Endothelial cell (in vitro differentiated cells): Measurements from ENCODE around the gene CFAP46. TPM values are rescaled to one million over a fixed set of nuclear protein-coding genes. Genes with fewer than 3 reads are reported as not detected.

Experiments used
- DNase-seq: peaks from one replicate; pipeline ENCODE4 v3.0.0; 2021; ENCODE audit warnings: low spot score
- H3K27ac Mint-ChIP-seq: one replicate; pipeline ENCODE4 v1.8.0; 2021; ENCODE audit warnings: mixed read lengths, inconsistent platforms; ENCODE audit not compliant: unreplicated experiment
- H3K27me3 Mint-ChIP-seq: one replicate; pipeline ENCODE4 v1.8.0; 2021; ENCODE audit warnings: mild to moderate bottlenecking, moderate library complexity, mixed read lengths, inconsistent platforms; ENCODE audit not compliant: unreplicated experiment
- H3K36me3 Mint-ChIP-seq: one replicate; pipeline ENCODE4 v1.8.0; 2021; ENCODE audit warnings: mild to moderate bottlenecking, low read depth, mixed read lengths, inconsistent platforms; ENCODE audit not compliant: unreplicated experiment
- H3K4me1 Mint-ChIP-seq: one replicate; pipeline ENCODE4 v1.8.0; 2021; ENCODE audit warnings: mild to moderate bottlenecking, mixed read lengths, inconsistent platforms; ENCODE audit not compliant: unreplicated experiment
- H3K4me3 Mint-ChIP-seq: one replicate; pipeline ENCODE4 v1.8.0; 2021; ENCODE audit warnings: mild to moderate bottlenecking, mixed read lengths, inconsistent platforms; ENCODE audit not compliant: unreplicated experiment
- H3K9me3 Mint-ChIP-seq: one replicate; pipeline ENCODE4 v1.8.0; 2021; ENCODE audit warnings: mixed read lengths, inconsistent platforms; ENCODE audit not compliant: unreplicated experiment
- CTCF ChIP-seq: fragments of 200-600 bp; sonication (generic); IDR thresholded peaks from one replicate; pipeline ENCODE4 v1.5.0; 2021; ENCODE audit warnings: antibody characterized with exemption; ENCODE audit not compliant: unreplicated experiment
- total RNA-seq: library from RNA; stranded (reverse); fragmentation: NEBNext Ultra II Directional; extraction: Animal tissue kit (Norgen Biotek cat#: 25700); gene quantifications from one replicate; pipeline ENCODE4 v1.2.1, GENCODE V29; 2021; ENCODE audit not compliant: unreplicated experiment

The CFAP46 gene
- total RNA-seq, 1 donor from 2014 or later, result 0.95 TPM

GRCh38 chr10:132807621-132808049, 134.7 kb downstream of the CFAP46 start:
- H3K36me3 Mint-ChIP-seq, result no peaks in the 10 kb centered on the region
- H3K4me1 Mint-ChIP-seq, result no peaks in the 10 kb centered on the region
- peaks cover 9% of the 10 kb centered on the region for H3K27me3 Mint-ChIP-seq
- H3K9me3 Mint-ChIP-seq, result no peaks in the 10 kb centered on the region
- no peak overlapping the region for H3K27ac Mint-ChIP-seq
- no peak for DNase-seq
- no peak overlapping the region for H3K4me3 Mint-ChIP-seq
- no peak for TF ChIP-seq CTCF

- H3K4me1 Mint-ChIP-seq, result no peaks in the 10 kb centered on the region
- H3K27ac Mint-ChIP-seq, result no peak overlapping the region
- H3K27me3 Mint-ChIP-seq, result peaks cover 9% of the 10 kb centered on the region
- H3K9me3 Mint-ChIP-seq, result no peaks in the 10 kb centered on the region
- H3K4me3 Mint-ChIP-seq, result no peak overlapping the region
- H3K36me3 Mint-ChIP-seq, result no peaks in the 10 kb centered on the region
- TF ChIP-seq CTCF, result no peak
- no peak for DNase-seq
These were observed 135.8 kb downstream of the CFAP46 start for GRCh38 chr10:132806561-132807003.

- TF ChIP-seq CTCF, result no peak
- DNase-seq, result no peak
- H3K4me1 Mint-ChIP-seq, result no peaks in the 10 kb centered on the region
- H3K9me3 Mint-ChIP-seq, result no peaks in the 10 kb centered on the region
- H3K27ac Mint-ChIP-seq, result no peak overlapping the region
- H3K4me3 Mint-ChIP-seq, result no peak overlapping the region
- H3K27me3 Mint-ChIP-seq, result peaks cover 9% of the 10 kb centered on the region
- H3K36me3 Mint-ChIP-seq, result no peaks in the 10 kb centered on the region
These were observed 136.3 kb downstream of the CFAP46 start for GRCh38 chr10:132806110-132806509.

- DNase-seq, result no peak
- no peaks in the 10 kb centered on the region for H3K9me3 Mint-ChIP-seq
- H3K27ac Mint-ChIP-seq, result no peak overlapping the region
- no peaks in the 10 kb centered on the region for H3K36me3 Mint-ChIP-seq
- no peak for TF ChIP-seq CTCF
- H3K4me3 Mint-ChIP-seq, result no peak overlapping the region
- H3K27me3 Mint-ChIP-seq, result peaks cover 9% of the 10 kb centered on the region
- H3K4me1 Mint-ChIP-seq, result no peaks in the 10 kb centered on the region
These were observed 136.8 kb downstream of the CFAP46 start for GRCh38 chr10:132805599-132805998.

GRCh38 chr10:132804785-132805426, 137.5 kb downstream of the CFAP46 start:
- no peak for TF ChIP-seq CTCF
- Mint-ChIP-seq H3K4me1 (no peaks in the 10 kb centered on the region), H3K36me3 (no peaks in the 10 kb centered on the region), H3K9me3 (no peaks in the 10 kb centered on the region), H3K4me3 (no peak overlapping the region), H3K27ac (no peak overlapping the region), H3K27me3 (peaks cover 9% of the 10 kb centered on the region)
- DNase-seq, result no peak
